T-helper 9 cell (primary cell): ENCODE data around the gene KIAA0513.

Experiments used
- DNase-seq: peaks from one replicate; pipeline ENCODE4 v3.0.0-alpha.2; 2020

KIAA0513 gene

DNA sequence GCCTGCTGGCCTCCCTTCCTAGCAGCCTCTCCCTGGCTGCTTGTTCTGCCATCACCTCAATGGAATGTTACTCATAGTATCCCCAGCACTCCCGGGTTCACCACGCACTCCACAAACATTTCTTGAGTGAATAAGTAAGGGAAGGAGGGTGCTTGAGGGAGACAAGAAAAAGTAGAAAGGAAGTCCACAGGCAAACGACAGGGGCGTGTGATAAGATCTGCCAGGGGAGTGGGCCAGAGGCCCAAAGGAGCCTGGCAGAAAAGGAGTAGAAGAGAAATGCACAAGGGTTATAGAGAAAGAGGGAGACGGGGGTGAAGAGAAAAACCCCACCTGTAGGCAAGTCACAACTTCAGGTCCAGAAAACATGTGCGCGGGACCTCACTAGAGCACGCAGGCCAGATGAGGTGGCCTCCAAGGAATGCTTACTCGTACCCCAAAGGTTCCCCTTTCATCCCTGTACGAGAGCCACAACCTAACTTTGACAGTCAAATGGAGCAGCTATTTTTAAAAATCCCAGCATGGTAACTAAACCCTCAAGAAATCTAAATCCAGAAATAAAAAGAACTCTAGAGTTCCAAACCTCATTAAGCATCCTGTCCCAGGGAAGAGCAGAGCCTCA, 22.9 kb upstream of the KIAA0513 start:
- DNase-seq, result no peak

GRCh38 chr16:85005285-85006069, 22.1 kb upstream of the KIAA0513 start:
- DNase-seq, result no peak

DNA sequence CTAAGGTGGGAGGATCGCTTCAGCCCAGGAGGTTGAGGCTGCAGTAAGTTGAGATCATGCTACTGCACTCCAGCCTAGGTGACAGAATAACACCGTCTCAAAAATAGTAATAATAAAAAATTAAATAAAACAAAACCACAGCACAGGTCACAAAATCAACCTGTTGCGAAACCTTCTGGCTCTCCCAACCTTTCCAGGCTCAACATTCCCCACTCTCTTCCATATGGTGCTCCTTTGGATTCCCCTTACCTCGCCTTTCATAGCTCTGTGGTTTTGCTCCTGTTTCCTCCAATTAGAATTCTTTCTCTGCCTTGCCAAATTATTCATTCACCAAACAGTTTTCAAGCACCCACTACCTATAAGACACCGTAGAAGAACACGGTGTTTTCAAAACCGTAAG, 21.0 kb upstream of the KIAA0513 start:
- no peak for DNase-seq

GRCh38 chr16:85007496-85008214, 19.9 kb upstream of the KIAA0513 start:
- no peak for DNase-seq

GRCh38 chr16:85008271-85008670, 19.3 kb upstream of the KIAA0513 start:
- DNase-seq, result no peak

DNA sequence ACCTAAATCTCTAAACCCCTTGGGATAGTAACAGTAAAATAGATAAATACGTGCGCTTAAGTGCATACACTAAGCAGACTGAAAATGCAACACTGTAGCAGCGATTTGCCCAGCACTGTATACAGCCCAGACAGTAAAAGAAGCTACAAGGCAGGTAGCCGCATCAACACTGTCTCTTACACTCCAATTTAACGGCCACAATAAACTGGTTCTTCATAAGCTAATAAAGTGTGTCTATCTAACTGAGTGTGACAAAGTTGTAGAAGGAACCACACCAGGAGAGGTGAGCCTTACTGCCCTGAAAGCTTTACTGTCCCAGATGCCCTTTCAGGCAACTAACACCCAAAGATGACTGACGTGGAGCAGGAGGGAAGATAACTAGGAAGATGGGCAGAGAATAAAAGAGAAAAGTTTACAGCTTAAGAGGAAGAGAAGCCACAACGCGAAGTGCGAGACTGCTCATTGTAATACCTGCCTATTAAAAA, 17.1 kb upstream of the KIAA0513 start:
- no peak for DNase-seq

DNA sequence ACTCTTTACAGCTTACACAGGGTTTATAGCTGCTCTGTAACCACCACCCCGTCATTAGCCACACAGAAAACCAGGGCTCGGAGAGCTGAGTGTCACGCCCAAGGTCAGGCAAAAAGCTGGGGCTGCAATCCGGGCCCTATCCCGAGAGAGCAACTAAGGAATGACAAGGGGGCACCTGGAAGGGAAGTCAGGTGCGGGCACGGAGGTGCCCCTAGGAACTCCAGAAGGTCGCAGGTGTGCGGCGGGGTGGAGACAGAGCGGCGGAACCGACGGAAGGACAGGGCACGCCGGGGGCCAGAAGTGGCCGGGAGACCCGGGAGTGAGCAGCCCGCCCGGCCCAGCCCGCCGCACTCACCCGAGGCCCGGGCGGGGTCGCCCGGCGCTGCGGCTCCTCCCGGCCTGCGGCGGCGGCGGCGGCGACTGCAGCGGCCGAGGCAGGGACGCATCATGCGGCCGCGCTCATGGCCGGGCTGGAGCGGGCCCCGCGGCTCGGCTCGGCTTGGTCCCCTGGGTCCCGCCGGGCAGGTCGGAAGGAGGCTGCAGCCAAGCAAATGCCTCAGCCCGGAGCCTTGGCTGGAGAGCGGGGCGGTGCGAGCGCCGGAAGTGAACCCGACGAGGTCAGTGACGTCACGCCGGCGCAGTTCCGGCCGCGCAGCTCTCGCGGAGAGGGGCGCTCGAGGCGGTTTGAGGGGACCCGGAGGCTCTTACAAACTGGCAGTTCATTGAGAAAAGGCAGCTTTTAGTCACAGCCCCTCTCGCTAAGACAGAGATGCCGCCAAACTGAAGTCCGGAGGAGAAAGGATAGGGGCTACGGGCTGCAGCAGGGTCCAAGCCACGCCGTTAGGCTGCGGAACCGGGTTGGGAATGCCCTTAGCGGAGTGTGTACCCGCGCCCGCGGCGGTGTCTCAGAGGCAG, 16.4 kb upstream of the KIAA0513 start, which contains the start of gene ZDHHC7:
ZDHHC7 (minus strand) TSS at position 605 of the 915 bp plus-strand sequence. CDS start 20,917 bp downstream, outside the sequence.
- peak; percentile 80 for DNase-seq

- no peak for DNase-seq
Observed at GRCh38 chr16:85011846-85012284, 15.7 kb upstream of the KIAA0513 start.

- DNase-seq, result no peak
Observed at GRCh38 chr16:85014311-85014710, 13.3 kb upstream of the KIAA0513 start.

GRCh38 chr16:85015481-85016187, 12.0 kb upstream of the KIAA0513 start:
- no peak for DNase-seq

GRCh38 chr16:85017151-85017550, 10.4 kb upstream of the KIAA0513 start:
- DNase-seq, result no peak

DNA sequence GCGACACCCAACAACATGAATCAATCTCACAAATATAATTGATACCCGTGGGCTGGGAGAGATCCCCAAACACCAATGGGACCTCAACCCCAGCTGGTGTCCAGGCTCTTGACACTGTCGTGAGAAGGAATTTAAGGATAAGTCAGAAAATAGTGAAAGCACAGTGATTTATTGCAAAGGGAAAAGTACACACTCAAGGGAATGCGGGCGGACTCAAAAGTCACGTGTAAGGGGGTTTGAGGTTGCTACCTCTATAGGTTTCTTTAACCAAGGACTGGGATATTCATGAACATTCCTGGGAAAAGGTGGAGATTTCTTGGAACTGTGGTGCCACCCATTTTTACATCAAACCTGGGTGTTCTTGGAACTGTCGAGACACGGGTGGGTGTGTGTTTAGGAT, 10.0 kb upstream of the KIAA0513 start:
- no peak for DNase-seq

DNA sequence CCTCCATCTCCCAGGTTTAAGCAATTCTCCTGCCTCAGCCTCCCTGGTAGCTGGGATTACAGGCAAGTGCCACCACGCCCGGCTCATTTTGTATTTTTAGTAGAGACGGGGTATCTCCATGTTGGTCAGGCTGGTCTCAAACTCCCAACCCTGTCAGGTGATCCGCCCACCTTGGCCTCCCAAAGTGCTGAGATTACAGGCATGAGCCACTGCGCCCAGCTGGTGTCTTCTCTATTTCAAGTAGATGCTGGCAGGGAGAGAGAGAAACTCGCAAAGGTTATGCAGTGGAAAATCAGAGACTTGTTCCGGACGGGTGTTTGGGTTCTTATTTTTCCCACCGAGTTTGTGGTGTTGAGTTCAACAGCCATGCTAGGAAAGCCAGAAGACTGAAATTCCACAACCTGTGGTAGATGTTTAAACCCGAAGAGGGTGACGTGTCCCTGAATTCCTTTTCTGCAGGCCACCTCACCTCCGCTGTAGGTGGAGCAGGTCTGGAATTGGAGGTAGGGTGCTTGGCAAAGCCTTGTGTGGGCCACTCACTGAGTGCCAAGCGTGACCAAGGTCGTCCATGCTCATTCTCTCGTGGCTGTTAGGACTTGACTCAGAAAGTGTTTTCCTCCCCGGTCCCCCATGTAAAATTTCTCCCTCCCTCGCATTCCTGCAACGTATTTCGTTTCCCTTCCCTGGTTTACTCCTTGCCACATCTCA, 8.9 kb upstream of the KIAA0513 start:
- no peak for DNase-seq

GRCh38 chr16:85019659-85020245, 7.8 kb upstream of the KIAA0513 start:
- DNase-seq, result no peak

GRCh38 chr16:85025781-85026653, 1.6 kb upstream of the KIAA0513 start:
- DNase-seq, result no peak

DNA sequence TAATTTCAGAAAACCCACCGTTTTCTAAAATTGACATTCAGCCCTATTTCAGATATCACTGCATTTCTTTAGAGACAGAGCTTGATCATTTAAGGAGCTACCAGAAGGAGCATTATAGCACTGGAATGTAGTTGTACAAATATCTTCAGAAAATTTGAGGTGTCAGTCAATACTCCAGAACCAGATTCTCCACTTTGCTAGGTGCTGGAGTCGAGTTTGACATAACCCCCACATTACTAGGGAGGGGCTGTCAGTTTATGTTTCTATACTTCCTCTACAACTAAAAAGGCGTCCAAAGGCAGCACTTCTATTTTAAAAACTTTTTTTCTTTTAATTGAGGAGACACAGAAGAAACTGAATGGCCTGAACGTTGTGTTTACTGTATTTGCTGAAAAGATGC, 892 bp upstream of the KIAA0513 start:
- DNase-seq, result no peak

- no peak for DNase-seq
Observed at GRCh38 chr16:85027958-85028684, 526 bp downstream of the KIAA0513 start.

GRCh38 chr16:85028685-85029407, 1.3 kb downstream of the KIAA0513 start:
- DNase-seq, result peak; percentile 69
